DOHH2 (cell line): Measurements from ENCODE around the gene NIN.

Experiments used
- H3F3A ChIP-seq: fragments of 200-600 bp; sonication (generic), shearing (Covaris generic); 2 replicates; pipeline ENCODE4 v1.6.0; 2016; ENCODE audit warnings: antibody characterized with exemption, mild to moderate bottlenecking; ENCODE audit not compliant: control insufficient read depth, insufficient read depth
- H3K27ac ChIP-seq: fragments of 200-600 bp; sonication (generic); 2 replicates; pipeline ENCODE4 v1.5.1; 2014; ENCODE audit warnings: low read depth, mild to moderate bottlenecking, low read length, moderate library complexity
- H3K27me3 ChIP-seq: fragments of 200-600 bp; sonication (generic); 2 replicates; pipeline ENCODE4 v1.6.1; 2014; ENCODE audit warnings: mild to moderate bottlenecking, low read length, mixed read lengths; ENCODE audit not compliant: control insufficient read depth
- H3K36me3 ChIP-seq: fragments of 200-600 bp; sonication (generic); 2 replicates; pipeline ENCODE4 v1.6.1; 2014; ENCODE audit warnings: mild to moderate bottlenecking, low read length, moderate library complexity, mixed read lengths; ENCODE audit not compliant: control insufficient read depth
- H3K4me1 ChIP-seq: fragments of 200-600 bp; sonication (generic); 2 replicates; pipeline ENCODE4 v1.6.1; 2014; ENCODE audit warnings: mild to moderate bottlenecking, low read length, mixed read lengths; ENCODE audit not compliant: control insufficient read depth
- H3K4me2 ChIP-seq: fragments of 200-600 bp; sonication (generic); 2 replicates; pipeline ENCODE4 v1.6.0; 2014; ENCODE audit warnings: mild to moderate bottlenecking, low read length, moderate library complexity
- H3K4me3 ChIP-seq: fragments of 200-600 bp; sonication (generic); 2 replicates; pipeline ENCODE4 v1.5.1; 2014; ENCODE audit warnings: mild to moderate bottlenecking, low read length, mixed read lengths
- H3K79me2 ChIP-seq: fragments of 200-600 bp; sonication (generic); 2 replicates; pipeline ENCODE4 v1.6.1; 2014; ENCODE audit warnings: mild to moderate bottlenecking, low read length, mixed read lengths; ENCODE audit not compliant: control insufficient read depth
- H3K9me2 ChIP-seq: fragments of 200-600 bp; sonication (generic); replicated peaks from 2 replicates; pipeline ENCODE4 v1.6.1; 2014; ENCODE audit warnings: mild to moderate bottlenecking, low read length, mixed read lengths; ENCODE audit not compliant: control insufficient read depth
- H3K9me3 ChIP-seq: fragments of 200-600 bp; sonication (generic); 2 replicates; pipeline ENCODE4 v1.6.1; 2014; ENCODE audit warnings: antibody characterized with exemption, low read length, mixed read lengths; ENCODE audit not compliant: control insufficient read depth, insufficient read depth
- H4K20me1 ChIP-seq: fragments of 200-600 bp; sonication (generic); 2 replicates; pipeline ENCODE4 v1.6.0; 2014; ENCODE audit warnings: low read depth, mild to moderate bottlenecking, antibody characterized with exemption, low read length, moderate library complexity; ENCODE audit not compliant: control insufficient read depth, insufficient read depth
- CTCF ChIP-seq: fragments of 200-600 bp; sonication (generic); IDR thresholded peaks from one replicate; pipeline ENCODE4 v1.5.1; 2014; ENCODE audit warnings: antibody characterized with exemption, mild to moderate bottlenecking, low read depth, low read length; ENCODE audit not compliant: poor library complexity, severe bottlenecking
- EZH2phosphoT487 ChIP-seq: fragments of 200-600 bp; sonication (generic); IDR thresholded peaks from 2 replicates; pipeline ENCODE4 v1.6.1; 2017; ENCODE audit warnings: borderline replicate concordance, mild to moderate bottlenecking, antibody characterized with exemption, low read length, moderate library complexity, mixed read lengths

NIN gene

GRCh38 chr14:50795909-50796308, 35.1 kb downstream of the NIN start:
- H3K9me3 ChIP-seq: no peaks in the 10 kb centered on the region
- peaks cover 39% of the 10 kb centered on the region for H3F3A ChIP-seq
- no peak for TF ChIP-seq CTCF
- TF ChIP-seq EZH2phosphoT487: no peak
- H3K36me3 ChIP-seq: peaks cover 53% of the 10 kb centered on the region
- H3K9me2 ChIP-seq: no peaks in the 10 kb centered on the region
- H3K4me2 ChIP-seq: peak overlapping the region; percentile 98
- H3K27ac ChIP-seq: 0 out of 2 replicates have a peak overlapping the region, but pooled peaks have one; percentile 94
- no peaks in the 10 kb centered on the region for H3K27me3 ChIP-seq
- peak overlapping the region; percentile 74 for H3K4me3 ChIP-seq
- H3K4me1 ChIP-seq: peaks cover 93% of the 10 kb centered on the region
- H3K79me2 ChIP-seq: peaks cover 50% of the 10 kb centered on the region
- no peaks in the 10 kb centered on the region for H4K20me1 ChIP-seq

GRCh38 chr14:50795142-50795541, 35.8 kb downstream of the NIN start:
- Histone ChIP-seq H3F3A (peaks cover 46% of the 10 kb centered on the region), H3K36me3 (peaks cover 52% of the 10 kb centered on the region), H3K4me3 (peak overlapping the region; percentile 74), H3K27ac (peak overlapping the region; percentile 94), H3K79me2 (peaks cover 50% of the 10 kb centered on the region), H3K27me3 (no peaks in the 10 kb centered on the region), H3K9me2 (no peaks in the 10 kb centered on the region), H3K4me2 (peak overlapping the region; percentile 98), H4K20me1 (no peaks in the 10 kb centered on the region), H3K4me1 (peaks cover 96% of the 10 kb centered on the region), H3K9me3 (no peaks in the 10 kb centered on the region)
- TF ChIP-seq EZH2phosphoT487 (no peak), CTCF (no peak)

GRCh38 chr14:50794068-50794645, 36.8 kb downstream of the NIN start:
- H3K4me2 ChIP-seq: peak overlapping the region; percentile 98
- peaks cover 53% of the 10 kb centered on the region for H3F3A ChIP-seq
- H4K20me1 ChIP-seq: no peaks in the 10 kb centered on the region
- H3K9me2 ChIP-seq: no peaks in the 10 kb centered on the region
- H3K4me1 ChIP-seq: peaks cover 100% of the 10 kb centered on the region
- peaks cover 49% of the 10 kb centered on the region for H3K36me3 ChIP-seq
- TF ChIP-seq EZH2phosphoT487: no peak
- no peak for TF ChIP-seq CTCF
- no peaks in the 10 kb centered on the region for H3K27me3 ChIP-seq
- peak overlapping the region; percentile 74 for H3K4me3 ChIP-seq
- no peaks in the 10 kb centered on the region for H3K9me3 ChIP-seq
- H3K79me2 ChIP-seq: peaks cover 48% of the 10 kb centered on the region
- H3K27ac ChIP-seq: peak overlapping the region; percentile 94
